HG03175 (cell line): Measurements from ENCODE around the gene GRIA1.
"Not testable (repeated sequence)": the region's sequence is repeated elsewhere in the genome, so short reads cannot be mapped to it uniquely, and the experiment has no call there.

Source experiments
- ATAC-seq: cut with Tn5 transposase; IDR thresholded peaks from one replicate; pipeline ENCODE4 v1.9.1; 2021; ENCODE audit warnings: mild to moderate bottlenecking, moderate library complexity; ENCODE audit not compliant: unreplicated experiment

GRIA1 gene

DNA sequence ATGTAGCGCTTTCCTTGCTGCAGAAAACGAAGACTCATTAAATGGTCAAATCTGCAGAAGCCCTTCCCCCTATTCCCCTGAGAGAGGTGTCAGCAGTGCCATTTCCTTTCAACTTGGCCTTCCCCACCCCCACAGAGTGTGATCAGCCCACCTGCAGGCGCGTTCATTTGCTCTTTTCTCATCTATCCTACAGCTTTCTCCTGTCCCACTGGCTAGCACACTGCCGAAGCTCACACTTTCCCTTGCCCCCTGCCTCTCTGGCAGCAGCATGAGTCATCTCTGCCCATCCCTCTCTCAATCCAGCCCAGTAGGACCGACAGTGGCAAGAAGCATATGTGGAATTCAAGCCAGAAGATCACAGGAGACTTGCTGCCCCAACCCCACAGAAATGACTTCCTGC lies 334.4 kb downstream of the GRIA1 start:
- no peak for ATAC-seq

DNA sequence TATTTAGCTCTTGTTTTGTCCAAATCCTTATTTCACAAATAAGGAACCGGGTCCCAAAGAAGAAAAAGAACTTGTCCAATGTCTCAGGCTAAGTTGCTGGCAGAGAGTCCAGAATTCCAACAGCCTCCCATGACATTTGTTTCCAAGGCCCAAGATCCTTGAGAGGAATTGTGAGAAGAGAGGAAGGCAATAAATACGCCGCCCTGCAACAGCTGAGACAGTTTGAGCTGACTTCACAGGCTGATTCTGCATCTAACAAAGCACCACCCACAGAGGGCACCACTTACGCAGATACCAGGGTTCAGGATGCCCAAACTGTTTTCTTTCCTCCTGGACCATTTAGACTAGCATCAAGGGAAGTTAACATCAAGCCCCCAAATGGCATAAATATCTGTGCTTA lies 336.9 kb downstream of the GRIA1 start:
- no peak for ATAC-seq

DNA sequence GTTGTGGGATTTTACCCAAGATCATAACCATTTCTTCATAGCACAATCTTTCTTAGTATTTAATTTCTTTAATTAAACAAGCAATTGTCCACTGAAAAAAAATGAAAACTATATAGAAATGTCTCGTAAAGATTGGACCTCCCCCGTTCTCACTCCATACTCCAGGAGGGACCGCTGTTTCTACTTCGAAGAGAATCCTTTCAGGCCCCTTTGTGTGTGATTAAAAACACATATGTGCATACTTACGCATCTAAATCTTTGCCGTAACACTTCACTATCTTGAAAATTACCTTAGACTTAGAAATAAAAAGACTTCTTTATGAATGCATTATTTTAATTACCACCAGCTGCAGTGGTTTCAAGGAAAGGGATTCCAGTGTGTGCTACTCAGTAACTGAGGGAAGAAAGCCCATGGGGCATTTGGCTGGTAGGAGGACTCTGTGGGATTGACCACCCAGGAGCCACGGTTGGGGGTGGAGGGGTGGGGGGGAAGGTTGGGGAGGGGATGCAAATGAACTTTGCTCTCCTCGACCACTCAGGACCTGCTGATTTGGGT lies 339.1 kb downstream of the GRIA1 start:
- no peak for ATAC-seq

DNA sequence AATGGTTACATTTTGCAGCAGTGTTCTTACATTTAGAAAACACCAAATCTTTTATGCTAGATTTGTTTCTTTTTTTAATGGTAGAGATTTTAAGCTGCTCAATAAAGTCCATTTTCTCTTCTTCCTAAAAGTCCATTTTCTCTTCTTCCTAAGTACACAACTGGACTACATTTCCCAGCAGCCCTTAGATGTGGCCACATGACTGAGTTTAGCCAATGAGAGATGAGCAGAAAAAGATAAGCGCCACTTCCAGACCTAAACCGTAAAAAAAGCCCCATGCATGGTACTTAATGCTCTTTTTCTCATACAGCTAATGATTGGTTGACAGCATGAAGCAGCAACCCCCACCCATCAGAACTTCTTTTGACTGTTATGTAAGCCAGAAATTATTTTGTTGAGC lies 341.5 kb downstream of the GRIA1 start:
- ATAC-seq = peak; percentile 84

DNA sequence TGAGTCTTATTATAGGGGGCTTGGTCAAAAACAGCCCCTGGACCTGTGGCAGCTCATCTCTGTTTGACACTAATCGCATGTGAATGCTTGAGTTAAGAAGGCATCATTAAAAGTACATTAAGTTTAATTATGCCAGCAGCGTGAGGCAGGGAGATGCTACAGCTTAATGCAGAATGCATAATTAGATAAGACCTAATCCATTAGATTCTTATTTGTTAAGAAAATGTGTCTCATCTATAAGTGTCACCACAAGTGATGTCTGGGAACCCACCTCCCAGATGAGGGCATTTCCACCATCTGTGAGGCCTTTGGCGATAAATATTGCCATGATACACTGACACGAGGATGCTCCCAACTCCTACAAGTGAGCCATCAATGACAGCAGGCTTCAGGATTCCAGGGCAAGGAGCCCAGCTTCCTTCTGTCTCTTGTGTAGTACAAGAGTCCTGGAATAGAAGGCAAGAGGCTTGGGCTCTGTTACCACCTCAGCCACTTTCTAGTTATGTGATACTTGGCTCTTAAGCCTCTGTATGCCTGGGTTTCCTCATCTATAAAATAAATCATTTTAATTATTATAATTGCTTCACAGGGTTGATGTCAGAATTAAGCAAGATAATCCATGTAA lies 345.5 kb downstream of the GRIA1 start:
- no peak for ATAC-seq

DNA sequence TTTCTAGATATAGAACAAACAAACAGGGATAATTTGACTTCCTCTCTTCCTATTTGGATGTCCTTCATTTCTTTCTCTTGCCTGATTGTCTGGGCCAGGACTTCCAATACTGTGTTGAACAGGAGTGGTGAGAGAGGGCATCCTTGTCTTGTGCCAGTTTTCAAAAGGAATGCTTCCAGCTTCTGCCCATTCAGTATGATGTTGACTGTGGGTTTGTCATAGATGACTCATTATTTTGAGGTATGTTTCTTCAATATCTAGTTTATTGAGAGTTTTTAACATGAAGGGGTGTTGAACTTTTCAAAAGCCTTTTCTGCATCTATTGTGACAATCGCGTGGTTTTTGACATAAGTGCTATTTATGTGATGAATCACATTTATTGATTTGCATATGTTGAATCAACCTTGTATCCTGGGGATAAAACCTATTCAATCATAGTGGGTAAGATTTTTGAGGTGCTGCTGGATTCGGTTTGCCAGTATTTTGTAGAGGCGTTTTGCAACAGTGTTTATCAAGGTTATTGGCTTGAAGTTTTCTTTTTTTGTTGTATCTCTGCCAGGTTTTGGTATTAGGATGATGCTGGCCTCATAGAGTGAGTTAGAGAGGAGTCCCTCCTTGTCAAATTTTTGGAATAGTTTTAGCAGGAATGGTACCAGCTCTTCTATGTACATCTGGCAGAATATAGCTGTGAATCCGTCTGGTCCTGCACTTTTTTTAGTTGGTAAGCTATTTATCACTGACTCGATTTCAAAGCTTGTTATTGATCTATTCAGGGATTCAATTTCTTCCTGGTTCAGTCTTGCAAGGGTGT lies 359.0 kb downstream of the GRIA1 start:
- not testable (repeated sequence) for ATAC-seq

DNA sequence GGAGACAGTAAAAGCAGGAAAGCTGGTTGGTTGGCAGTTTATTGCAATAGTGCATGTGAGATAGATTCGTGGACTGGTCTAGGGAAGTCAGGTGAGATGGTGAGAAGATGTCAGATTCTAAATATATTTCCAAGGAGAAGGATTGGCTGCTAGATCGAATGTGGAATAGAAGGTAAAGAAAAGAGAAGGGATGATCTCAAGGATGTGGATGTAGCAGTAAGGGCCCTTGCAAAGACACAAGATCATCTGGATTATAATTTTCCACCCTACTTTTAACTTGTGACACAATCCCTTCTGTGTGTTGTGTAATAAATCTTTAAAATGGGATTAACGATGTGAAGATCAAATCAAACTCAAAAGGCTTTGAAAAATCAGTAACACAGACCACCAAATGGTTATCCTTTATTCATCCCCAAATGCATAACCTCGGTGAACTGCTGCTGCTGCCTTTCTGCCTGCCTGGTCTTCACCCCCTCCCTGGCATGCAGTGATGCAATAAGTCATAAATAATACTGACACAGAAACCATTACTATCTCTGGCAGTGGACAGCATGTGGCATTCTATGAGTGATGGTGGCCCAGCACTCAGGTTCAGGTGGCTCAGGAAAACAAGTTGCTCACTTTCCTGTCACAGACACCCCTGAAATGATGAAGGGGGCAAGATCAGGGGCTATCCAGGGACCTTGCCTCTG lies 369.9 kb downstream of the GRIA1 start:
- ATAC-seq = no peak

DNA sequence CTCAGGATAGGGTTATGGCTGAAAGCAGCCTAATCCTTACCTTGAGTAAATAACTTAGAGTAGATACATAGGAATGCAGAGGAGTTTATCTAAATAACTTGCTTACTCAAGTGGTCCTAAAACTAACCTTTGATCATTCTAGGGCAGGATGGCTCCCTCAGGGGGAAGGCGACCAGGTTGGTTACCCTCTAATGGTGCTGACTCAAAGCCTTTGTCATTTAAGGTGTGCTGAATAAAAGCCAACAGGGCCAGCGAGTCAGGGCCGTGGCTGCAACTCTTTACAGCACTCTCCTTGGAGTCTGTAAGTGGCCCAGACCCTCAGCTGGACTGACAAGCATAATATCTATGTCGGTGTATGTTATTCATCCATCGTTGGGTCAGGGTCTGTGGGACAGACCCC lies 372.4 kb downstream of the GRIA1 start:
- not testable (repeated sequence) for ATAC-seq
